Body of pancreas (tissue), 4 donors: ENCODE measurements around the gene ADPGK.

ENCODE experiments used
- POLR2A ChIP-seq, 3 donors: fragments of 450-650 bp; IDR thresholded peaks; one replicate each; pipeline ENCODE4 v1.6.1; 2016; ENCODE audit warnings: antibody characterized with exemption in 3 of 3, mild to moderate bottlenecking in 2 of 3
- TF ChIP-seq, protein P1 (sequence below), 7 experiments: fragments of 450-650 bp in 4 of 7; fragments of 200-600 bp in 3 of 7; sonication (generic) in 3 of 7; IDR thresholded peaks; one replicate each; pipeline ENCODE4 v1.5.1; 2016 to 2019; ENCODE audit warnings: antibody characterized with exemption in 7 of 7

DNA sequence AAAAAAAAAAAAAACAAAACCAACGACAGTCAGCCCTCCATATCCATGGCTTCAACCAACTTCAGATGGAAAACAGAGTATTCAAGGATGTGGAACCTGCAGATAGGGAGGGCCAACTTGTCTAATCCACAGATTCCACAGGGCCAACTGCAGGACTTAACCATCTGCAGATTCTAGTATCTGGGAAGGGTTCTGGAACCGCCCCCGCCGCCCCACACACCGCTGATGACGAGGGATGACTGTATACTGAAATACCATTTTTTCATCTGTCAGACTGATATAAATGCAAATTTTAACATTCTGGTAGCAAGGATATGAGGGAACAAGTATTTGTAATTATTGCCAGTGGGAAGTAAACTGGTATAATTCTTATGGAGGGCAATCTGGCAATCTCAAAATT, 29.5 kb downstream of the ADPGK start:
- TF ChIP-seq, protein P1, sequence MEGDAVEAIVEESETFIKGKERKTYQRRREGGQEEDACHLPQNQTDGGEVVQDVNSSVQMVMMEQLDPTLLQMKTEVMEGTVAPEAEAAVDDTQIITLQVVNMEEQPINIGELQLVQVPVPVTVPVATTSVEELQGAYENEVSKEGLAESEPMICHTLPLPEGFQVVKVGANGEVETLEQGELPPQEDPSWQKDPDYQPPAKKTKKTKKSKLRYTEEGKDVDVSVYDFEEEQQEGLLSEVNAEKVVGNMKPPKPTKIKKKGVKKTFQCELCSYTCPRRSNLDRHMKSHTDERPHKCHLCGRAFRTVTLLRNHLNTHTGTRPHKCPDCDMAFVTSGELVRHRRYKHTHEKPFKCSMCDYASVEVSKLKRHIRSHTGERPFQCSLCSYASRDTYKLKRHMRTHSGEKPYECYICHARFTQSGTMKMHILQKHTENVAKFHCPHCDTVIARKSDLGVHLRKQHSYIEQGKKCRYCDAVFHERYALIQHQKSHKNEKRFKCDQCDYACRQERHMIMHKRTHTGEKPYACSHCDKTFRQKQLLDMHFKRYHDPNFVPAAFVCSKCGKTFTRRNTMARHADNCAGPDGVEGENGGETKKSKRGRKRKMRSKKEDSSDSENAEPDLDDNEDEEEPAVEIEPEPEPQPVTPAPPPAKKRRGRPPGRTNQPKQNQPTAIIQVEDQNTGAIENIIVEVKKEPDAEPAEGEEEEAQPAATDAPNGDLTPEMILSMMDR (IDR thresholded peaks at IDR 0.05): no peak
- no peak for TF ChIP-seq POLR2A (IDR thresholded peaks at IDR 0.05)
